Measurements from ENCODE around the gene CHD9.

- TF ChIP-seq, protein P1, sequence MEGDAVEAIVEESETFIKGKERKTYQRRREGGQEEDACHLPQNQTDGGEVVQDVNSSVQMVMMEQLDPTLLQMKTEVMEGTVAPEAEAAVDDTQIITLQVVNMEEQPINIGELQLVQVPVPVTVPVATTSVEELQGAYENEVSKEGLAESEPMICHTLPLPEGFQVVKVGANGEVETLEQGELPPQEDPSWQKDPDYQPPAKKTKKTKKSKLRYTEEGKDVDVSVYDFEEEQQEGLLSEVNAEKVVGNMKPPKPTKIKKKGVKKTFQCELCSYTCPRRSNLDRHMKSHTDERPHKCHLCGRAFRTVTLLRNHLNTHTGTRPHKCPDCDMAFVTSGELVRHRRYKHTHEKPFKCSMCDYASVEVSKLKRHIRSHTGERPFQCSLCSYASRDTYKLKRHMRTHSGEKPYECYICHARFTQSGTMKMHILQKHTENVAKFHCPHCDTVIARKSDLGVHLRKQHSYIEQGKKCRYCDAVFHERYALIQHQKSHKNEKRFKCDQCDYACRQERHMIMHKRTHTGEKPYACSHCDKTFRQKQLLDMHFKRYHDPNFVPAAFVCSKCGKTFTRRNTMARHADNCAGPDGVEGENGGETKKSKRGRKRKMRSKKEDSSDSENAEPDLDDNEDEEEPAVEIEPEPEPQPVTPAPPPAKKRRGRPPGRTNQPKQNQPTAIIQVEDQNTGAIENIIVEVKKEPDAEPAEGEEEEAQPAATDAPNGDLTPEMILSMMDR (conservative IDR thresholded peaks at IDR 0.05; ENCODE audit: low read length): no peak
- TF ChIP-seq EZH2phosphoT487 (IDR thresholded peaks at IDR 0.05; ENCODE audit: borderline replicate concordance): no peak
These were observed 13.6 kb downstream of the CHD9 start for GRCh38 chr16:53068423-53068833.
